Liver (tissue), 3 donors: ENCODE data around the gene GRIN2A.

Source experiments
- FOXA1 ChIP-seq: IDR thresholded peaks from 2 replicates; pipeline ENCODE4 v1.6.1; 2016; ENCODE audit warnings: antibody characterized with exemption
- GABPA ChIP-seq, 2 donors: IDR thresholded peaks in 1 of 2; conservative IDR thresholded peaks in 1 of 2; 2 replicates each; pipeline ENCODE4 v1.6.1; 2016; ENCODE audit warnings: antibody characterized with exemption in 2 of 2, mild to moderate bottlenecking in 1 of 2, moderate library complexity in 1 of 2
- HNF4A ChIP-seq, 2 donors: conservative IDR thresholded peaks; 2 replicates each; pipeline ENCODE4 v1.6.1; 2016; ENCODE audit warnings: antibody characterized with exemption in 2 of 2, mild to moderate bottlenecking in 2 of 2
- JUND ChIP-seq, 2 donors: IDR thresholded peaks; 2 replicates each; pipeline ENCODE4 v1.6.1; 2016; ENCODE audit warnings: antibody characterized with exemption in 2 of 2
- SP1 ChIP-seq: IDR thresholded peaks from 2 replicates; pipeline ENCODE4 v1.6.1; 2018; ENCODE audit warnings: antibody characterized with exemption, mild to moderate bottlenecking
- TF ChIP-seq, protein P1 (sequence below): IDR thresholded peaks from 2 replicates; pipeline ENCODE4 v1.6.1; 2016; ENCODE audit warnings: antibody characterized with exemption, mild to moderate bottlenecking
- TF ChIP-seq, protein P2 (sequence below): fragments of 150-350 bp; IDR thresholded peaks from 2 replicates; pipeline ENCODE4 v1.5.1; 2017; ENCODE audit warnings: improper control_type of control experiment, low read depth, low read length; ENCODE audit not compliant: missing input control
- TF ChIP-seq, protein P3 (sequence below): IDR thresholded peaks from 2 replicates; pipeline ENCODE4 v1.6.1; 2016; ENCODE audit warnings: antibody characterized with exemption
- donor health status: healthy.
- donor health status: healthy.

DNA sequence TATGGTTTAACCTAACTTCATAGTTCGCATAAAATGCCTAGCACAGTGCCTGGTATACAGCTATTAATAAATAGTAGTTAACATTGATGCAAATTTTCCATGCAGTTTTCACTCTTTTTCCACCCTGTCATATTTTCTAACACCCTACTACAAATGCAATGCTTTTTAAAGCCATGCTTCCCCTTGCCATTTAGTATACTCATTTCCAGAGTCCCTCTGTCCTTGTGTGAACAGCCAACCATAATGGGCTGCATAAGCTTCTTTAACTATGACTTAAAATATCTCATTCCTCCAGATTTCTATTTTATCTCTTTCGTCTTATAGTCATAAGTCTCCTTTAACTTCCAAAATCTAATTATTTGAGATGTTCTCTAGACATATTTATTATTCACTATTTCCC lies 284.1 kb downstream of the GRIN2A start:
- TF ChIP-seq, protein P1, sequence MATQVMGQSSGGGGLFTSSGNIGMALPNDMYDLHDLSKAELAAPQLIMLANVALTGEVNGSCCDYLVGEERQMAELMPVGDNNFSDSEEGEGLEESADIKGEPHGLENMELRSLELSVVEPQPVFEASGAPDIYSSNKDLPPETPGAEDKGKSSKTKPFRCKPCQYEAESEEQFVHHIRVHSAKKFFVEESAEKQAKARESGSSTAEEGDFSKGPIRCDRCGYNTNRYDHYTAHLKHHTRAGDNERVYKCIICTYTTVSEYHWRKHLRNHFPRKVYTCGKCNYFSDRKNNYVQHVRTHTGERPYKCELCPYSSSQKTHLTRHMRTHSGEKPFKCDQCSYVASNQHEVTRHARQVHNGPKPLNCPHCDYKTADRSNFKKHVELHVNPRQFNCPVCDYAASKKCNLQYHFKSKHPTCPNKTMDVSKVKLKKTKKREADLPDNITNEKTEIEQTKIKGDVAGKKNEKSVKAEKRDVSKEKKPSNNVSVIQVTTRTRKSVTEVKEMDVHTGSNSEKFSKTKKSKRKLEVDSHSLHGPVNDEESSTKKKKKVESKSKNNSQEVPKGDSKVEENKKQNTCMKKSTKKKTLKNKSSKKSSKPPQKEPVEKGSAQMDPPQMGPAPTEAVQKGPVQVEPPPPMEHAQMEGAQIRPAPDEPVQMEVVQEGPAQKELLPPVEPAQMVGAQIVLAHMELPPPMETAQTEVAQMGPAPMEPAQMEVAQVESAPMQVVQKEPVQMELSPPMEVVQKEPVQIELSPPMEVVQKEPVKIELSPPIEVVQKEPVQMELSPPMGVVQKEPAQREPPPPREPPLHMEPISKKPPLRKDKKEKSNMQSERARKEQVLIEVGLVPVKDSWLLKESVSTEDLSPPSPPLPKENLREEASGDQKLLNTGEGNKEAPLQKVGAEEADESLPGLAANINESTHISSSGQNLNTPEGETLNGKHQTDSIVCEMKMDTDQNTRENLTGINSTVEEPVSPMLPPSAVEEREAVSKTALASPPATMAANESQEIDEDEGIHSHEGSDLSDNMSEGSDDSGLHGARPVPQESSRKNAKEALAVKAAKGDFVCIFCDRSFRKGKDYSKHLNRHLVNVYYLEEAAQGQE, result no peak
- TF ChIP-seq, protein P2, sequence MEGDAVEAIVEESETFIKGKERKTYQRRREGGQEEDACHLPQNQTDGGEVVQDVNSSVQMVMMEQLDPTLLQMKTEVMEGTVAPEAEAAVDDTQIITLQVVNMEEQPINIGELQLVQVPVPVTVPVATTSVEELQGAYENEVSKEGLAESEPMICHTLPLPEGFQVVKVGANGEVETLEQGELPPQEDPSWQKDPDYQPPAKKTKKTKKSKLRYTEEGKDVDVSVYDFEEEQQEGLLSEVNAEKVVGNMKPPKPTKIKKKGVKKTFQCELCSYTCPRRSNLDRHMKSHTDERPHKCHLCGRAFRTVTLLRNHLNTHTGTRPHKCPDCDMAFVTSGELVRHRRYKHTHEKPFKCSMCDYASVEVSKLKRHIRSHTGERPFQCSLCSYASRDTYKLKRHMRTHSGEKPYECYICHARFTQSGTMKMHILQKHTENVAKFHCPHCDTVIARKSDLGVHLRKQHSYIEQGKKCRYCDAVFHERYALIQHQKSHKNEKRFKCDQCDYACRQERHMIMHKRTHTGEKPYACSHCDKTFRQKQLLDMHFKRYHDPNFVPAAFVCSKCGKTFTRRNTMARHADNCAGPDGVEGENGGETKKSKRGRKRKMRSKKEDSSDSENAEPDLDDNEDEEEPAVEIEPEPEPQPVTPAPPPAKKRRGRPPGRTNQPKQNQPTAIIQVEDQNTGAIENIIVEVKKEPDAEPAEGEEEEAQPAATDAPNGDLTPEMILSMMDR, result no peak
- TF ChIP-seq JUND (IDR thresholded peaks at IDR 0.05) (no peak), HNF4A (conservative IDR thresholded peaks at IDR 0.05) (no peak), SP1 (no peak), GABPA (IDR thresholded peaks at IDR 0.05 in 1 of 2, conservative IDR thresholded peaks at IDR 0.05 in 1 of 2) (no peak), FOXA1 (no peak)
- TF ChIP-seq, protein P3, sequence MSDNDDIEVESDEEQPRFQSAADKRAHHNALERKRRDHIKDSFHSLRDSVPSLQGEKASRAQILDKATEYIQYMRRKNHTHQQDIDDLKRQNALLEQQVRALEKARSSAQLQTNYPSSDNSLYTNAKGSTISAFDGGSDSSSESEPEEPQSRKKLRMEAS, result no peak
